PC-9 (cell line): ENCODE data around the gene USP53.

ENCODE experiments used
- CTCF ChIP-seq: fragments of 200-600 bp; sonication (generic); conservative IDR thresholded peaks from 2 replicates; pipeline ENCODE4 v1.6.1; 2017; ENCODE audit warnings: mixed run types, antibody characterized with exemption, mild to moderate bottlenecking, moderate library complexity
- EZH2 ChIP-seq: fragments of 200-600 bp; sonication (generic); IDR thresholded peaks from 2 replicates; pipeline ENCODE4 v1.8.0; 2017; ENCODE audit warnings: antibody characterized with exemption, low read depth

GRCh38 chr4:119307606-119308005 is 95.1 kb downstream of the USP53 start:
- no peak for TF ChIP-seq CTCF
- TF ChIP-seq EZH2, result no peak
